Retina (tissue), 1 donor: Measurements from ENCODE around the gene ACAD11.
"Not testable (repeated sequence)": the region's sequence is repeated elsewhere in the genome, so short reads cannot be mapped to it uniquely, and the experiment has no call there.

ENCODE experiments used
- DNase-seq: peaks from one replicate; pipeline ENCODE4 v3.0.0-alpha.2; 2016

ACAD11 gene

GRCh38 chr3:132597660-132598059, 61.9 kb downstream of the ACAD11 start:
- DNase-seq = no peak

DNA sequence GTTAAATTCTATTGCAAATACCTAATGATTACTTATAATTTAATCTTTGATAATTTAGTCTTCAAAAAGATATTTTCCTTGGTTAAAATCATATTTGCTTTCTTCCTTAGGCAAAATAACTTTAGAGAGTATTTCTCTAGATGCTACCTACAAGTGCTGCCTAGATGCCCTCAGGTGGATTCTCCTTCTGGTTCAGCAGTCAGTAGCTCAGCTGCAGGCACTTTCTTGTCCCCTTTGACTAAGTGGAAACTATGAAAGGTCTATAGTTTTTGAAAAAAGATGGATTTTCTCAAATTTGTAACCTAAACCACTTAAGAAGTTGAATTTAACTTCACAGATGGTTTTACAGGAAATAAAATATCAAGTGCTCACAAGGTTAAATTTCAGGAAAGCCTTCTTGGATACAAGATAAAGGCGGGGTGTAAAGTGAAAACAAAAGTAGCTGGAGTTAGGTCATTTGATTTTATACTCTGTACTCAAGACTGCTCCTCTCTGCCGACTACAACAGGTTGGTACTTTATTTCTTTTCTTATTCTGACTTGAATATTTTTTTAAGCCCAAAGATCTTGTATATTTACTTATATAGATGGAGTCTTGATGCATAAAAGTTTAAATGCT, 62.7 kb downstream of the ACAD11 start, which contains the start of gene ACKR4:
TSS of gene ACKR4 (plus strand) at position 455 of the 618 bp plus-strand sequence. CDS start 3,128 bp downstream, outside the sequence.
- no peak for DNase-seq

- DNase-seq = no peak
Observed at GRCh38 chr3:132596326-132596725, 63.3 kb downstream of the ACAD11 start.

- DNase-seq = no peak
Observed at GRCh38 chr3:132595014-132595413, 64.6 kb downstream of the ACAD11 start.

DNA sequence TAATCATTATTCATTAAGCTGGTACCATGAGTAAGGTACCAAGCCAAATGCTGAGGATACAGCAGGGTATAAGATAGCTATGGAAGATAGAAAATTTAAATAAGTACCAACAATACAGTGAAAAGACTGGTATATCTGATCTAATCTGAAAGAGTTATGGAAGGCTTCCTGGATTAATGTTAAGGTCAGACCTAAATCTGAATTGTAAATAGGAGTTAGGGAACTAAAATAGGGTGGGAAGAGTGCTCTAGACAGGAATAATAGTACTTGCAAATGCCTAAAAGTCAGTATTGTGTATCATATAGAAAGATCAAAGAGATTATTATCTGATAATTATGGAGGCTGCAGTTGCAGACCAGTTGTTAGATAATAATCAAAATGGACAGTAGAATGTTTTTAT, 65.1 kb downstream of the ACAD11 start:
- DNase-seq = no peak

GRCh38 chr3:132593947-132594323, 65.7 kb downstream of the ACAD11 start:
- no peak for DNase-seq

DNA sequence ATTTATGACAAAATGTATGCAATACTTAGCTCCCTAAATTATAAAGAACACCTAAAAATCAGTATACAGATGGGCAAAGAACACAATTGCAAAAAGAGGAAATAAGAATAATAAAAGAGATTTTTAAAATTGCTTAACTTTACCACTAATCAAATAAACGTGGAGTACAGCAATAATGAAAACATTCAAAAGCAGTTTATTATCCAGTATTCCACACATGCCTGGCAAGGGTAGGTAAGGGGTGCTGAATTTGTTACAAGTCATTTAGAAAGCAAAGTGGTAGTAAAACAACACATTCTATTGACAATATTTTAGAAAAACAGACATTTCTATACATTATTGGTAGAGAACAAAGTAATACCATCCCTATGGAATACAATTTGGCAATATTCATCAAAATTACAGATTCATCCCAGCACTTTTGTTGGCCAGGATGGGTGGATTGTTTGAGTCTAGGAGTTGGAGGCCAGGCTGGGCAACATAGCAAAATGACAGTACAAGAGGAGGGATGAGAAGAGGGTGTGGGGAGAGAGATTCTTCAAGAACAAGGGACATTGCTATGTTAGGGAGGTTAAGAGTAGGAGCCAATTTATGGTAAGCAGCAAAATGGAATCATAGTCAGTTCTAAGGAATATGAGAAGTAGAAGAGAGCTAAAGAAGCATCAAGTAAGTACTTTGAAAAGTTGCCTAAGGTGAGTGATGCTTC, 66.2 kb downstream of the ACAD11 start:
- no peak for DNase-seq

- DNase-seq = no peak
Observed at GRCh38 chr3:132592216-132592615, 67.4 kb downstream of the ACAD11 start.

- DNase-seq = no peak
Observed at GRCh38 chr3:132587401-132587800, 72.2 kb downstream of the ACAD11 start.

- DNase-seq = no peak
Observed at GRCh38 chr3:132573797-132574211, 85.8 kb downstream of the ACAD11 start.

GRCh38 chr3:132570016-132570415, 89.6 kb downstream of the ACAD11 start:
- DNase-seq = no peak

DNA sequence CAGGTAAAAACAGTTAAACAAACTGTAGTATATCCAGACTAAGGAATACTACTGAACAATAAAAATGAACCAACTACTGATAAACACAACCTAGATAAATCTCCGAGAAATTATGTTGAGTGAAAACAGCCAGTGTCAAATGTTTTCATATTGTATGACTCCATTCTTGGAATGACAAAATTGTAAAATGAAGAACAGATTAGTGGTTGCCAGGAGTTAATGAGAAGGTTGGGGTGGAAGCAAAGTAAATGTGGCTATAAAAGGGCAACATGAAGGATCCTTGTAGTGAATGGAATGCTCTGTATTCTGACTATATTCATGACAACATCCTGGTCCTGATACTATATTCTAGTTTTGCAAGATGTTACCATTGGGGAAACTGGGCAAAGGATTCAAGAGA, 90.0 kb downstream of the ACAD11 start:
- DNase-seq = no peak

DNA sequence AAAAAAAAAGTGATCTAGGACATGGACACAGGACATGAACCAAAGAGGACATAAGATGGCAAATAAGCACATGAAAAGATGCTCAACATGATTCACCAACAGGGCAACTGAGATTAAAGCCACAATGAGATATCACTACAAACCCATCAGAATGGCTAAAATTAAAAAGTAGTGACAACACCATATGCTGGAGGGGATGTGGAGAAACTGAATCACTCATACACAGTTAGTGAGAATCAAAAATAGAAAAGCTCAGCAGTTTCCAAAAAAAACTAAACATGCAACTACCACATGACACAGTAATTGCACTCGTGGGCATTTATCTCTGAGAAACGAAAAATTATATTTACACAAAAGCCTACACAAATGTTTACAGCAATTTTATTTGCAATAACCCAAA, 90.5 kb downstream of the ACAD11 start:
- DNase-seq = no peak

DNA sequence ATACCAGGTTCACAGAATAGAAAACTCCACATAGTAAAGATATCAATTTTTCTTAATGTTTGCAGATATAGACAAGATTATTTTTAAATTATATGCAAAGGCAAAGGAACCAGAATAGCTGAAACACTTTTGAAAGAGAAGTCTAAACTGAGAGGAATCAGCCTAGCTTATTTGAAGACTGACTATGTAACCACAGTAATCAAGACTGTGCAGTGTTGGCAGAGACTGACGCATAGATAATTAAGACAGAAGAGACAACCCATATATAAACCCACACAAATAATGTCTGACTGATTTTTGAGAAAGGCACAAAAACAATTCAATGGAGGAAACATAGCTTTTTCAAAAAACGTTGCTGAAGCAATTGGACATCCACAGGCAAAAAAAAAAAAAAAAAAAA, 91.2 kb downstream of the ACAD11 start:
- DNase-seq = no peak

DNA sequence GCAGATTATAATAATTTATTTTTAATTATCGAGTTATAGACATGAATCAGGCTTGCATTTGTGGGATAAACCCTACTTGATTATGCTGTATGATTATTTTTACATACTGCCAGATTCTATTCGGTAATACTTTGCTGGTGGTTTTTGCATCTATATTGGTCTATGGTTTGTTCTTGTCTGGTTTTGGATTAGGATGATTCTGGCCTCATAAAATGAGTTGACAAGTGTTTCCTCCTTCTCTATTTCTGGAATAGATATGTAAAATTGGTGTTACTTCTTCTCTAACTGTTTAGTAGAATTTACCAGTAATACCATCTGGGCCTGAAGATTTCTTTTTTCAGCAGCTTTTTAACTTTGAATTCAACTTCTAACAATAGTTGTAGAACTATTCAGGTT, 95.5 kb downstream of the ACAD11 start:
- no peak for DNase-seq

- DNase-seq = no peak
Observed at GRCh38 chr3:132563420-132564069, 96.1 kb downstream of the ACAD11 start.

GRCh38 chr3:132561003-132561402, 98.6 kb downstream of the ACAD11 start:
- DNase-seq = no peak

DNA sequence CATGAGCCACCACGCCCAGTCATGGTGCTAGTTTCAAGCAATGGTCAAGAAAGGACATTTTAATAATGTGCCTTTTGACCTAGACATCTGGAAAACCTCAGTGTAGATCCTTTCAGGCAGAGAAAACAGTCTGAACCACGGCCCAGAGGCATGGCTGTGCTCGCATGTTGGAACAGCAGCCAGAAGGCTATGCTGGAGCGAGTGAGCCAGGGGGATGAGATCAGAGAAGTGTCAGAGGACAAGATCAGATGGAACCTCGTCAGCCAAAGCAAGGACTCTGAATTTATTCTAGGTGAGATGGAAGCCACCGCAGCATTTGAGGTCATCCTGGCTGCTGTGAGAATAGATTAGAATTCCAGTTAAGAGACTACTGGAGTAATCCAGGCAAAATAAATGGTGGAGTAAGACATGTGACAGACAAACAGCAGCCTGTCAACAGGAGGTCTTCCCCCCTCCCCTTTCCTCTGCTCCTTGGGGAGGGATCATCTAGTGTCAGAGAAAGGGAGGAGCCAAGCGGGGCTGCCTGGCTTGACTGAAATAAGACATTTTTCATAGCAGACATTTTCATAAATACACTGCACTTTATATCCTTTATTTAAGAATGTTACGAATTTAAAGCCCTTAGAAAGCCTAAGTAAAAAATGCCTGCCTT, 103.0 kb downstream of the ACAD11 start:
- no peak for DNase-seq

DNA sequence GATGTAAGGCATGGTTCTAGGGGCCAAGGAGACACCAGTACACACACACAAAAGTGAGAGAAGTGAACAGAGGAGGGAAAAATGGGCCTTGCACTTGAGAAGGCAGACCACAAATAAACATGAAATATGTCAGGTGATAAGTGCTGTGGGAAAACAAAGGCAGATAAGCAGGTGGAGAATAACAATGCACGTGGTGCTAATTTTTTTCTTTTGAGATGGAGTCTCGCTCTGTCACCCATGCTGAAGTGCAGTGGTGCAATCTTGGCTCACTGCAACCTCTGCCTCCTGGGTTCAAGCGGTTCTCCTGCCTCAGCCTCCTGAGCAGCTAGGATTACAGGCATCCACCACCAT, 103.6 kb downstream of the ACAD11 start:
- DNase-seq = not testable (repeated sequence)

DNA sequence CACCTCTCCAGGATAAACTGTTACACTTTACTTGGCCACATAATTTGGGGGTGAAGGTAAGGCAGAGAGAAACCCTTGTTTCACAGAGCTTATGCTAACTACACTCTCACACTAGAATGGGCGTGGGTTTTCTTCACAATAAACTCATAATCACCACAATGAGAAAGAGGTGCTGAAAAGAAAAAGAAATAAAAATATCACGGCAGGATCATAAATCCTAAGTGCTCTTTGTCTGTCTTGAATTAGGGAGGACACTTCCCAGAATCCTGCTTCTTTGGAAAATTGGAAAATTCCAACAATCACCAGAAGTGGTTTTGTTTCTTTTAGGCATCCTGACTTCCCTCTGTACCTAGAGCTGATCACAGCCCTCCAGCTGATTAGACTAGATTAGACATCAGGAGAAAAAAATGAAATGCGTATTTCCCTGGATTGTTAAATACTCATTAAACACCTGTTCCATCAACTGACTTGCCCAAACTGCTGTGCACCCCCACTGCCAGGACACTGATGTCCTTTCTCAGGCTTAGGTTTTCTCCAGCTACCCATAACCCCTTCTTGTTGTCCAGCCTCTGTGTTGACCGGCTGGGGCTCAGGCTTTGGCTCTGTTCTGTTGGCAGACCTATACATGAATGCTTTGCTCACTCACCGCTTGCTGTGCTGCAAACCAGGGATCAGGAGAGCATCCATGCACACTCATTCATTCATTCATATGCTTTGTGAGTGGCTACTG, 104.1 kb downstream of the ACAD11 start:
- no peak for DNase-seq

DNA sequence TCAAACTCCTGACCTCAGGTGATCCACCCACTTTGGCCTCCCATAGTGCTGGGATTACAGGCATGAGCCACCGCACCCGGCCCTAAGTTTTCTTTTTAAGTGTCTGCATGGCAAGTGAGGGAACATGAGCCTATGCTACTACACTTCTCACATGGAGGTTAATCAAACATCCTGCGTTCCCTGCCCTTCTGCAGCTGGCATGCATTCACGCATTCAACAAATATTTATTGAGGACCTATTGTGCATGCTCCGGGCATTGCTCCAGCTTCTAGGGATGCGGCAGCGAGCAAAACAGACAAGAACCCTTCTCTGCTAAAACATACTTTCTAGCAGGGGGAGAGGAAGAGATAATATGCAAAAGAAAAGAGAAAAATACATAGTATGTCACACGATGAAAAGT, 105.2 kb downstream of the ACAD11 start:
- no peak for DNase-seq

DNA sequence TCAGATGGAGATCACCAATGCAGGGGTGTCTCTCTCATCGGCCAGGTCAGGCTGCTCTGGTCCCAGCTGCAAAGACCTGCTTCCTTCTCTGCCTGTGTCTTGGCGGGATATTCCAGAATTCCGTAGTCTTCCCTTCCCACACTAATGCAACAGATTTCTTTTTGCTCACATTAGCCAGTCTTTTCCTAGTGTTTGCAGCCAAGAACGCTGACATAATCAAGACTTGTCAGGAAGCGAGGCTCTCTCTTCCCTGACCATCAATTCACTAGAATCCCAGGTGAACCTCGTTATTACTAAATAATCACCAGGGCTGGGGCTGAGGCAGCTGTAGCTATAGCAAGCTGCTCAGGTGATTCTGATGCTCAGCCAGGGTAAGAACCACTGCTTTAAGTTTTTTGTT, 105.8 kb downstream of the ACAD11 start:
- no peak for DNase-seq
